Pancreas (tissue), 10 donors: Measurements from ENCODE around the gene CDH13. TPM values are rescaled to one million over a fixed set of nuclear protein-coding genes. Genes with fewer than 3 reads are reported as not detected.

ENCODE experiments used
- ATAC-seq, 4 donors: fragments of 200-7000 bp; cut with Tn5 transposase; one replicate each; pipeline versions ENCODE4 v1.8.0 to v1.9.1; 2020; ENCODE audit warnings: mild to moderate bottlenecking in 4 of 4, moderate library complexity in 4 of 4
- DNase-seq, 6 donors: peaks; one replicate each; pipeline ENCODE4 v3.0.0-alpha.2; 2020
- FAIRE-seq: peaks from 2 replicates; lab custom pipeline; 2012; peaks lifted over from hg19 to GRCh38; lab: Jason Lieb, UNC
- H3K27ac ChIP-seq, 4 donors: fragments of 200-600 bp; sonication (generic); 1 replicate in 3 of 4; 2 replicates in 1 of 4; pipeline versions ENCODE4 v1.5.0 to v1.8.0; 2020
- H3K27me3 ChIP-seq, 4 donors: fragments of 200-600 bp; one replicate each; pipeline ENCODE4 v1.8.0; 2021
- H3K36me3 ChIP-seq, 3 donors: fragments of 200-600 bp; sonication (generic) in 1 of 3; one replicate each; pipeline versions ENCODE4 v1.5.0 to v1.8.0; 2020 to 2021
- H3K4me1 ChIP-seq, 3 donors: fragments of 200-600 bp; one replicate each; pipeline ENCODE4 v1.8.0; 2021
- H3K4me3 ChIP-seq, 4 donors: fragments of 200-600 bp; sonication (generic) in 2 of 4; one replicate each; pipeline versions ENCODE4 v1.5.0 to v1.8.0; 2020 to 2021
- H3K9me3 ChIP-seq, 4 donors: fragments of 200-600 bp; one replicate each; pipeline ENCODE4 v1.8.0; 2021
- CTCF ChIP-seq, 4 donors: fragments of 200-600 bp; sonication (generic) in 3 of 4; IDR thresholded peaks; one replicate each; pipeline versions ENCODE4 v1.5.0 to v1.8.0; 2021; ENCODE audit warnings: antibody characterized with exemption in 4 of 4
- WGBS, 2 donors: extraction: QIAGEN DNeasy Blood & Tissue Kit; methylation state at CpG; one replicate each; pipeline ENCODE4 v1.1.7; 2013; 5-methylcytosine and 5-hydroxymethylcytosine counted together
- intact Hi-C, 3 donors: fragments of 100-400 bp; cut with DNase I; formaldehyde crosslinking; loops; one replicate each; pipeline versions ENCODE4 v1.11.1 to v1.14.2; 2022
- microRNA-seq, 2 donors: library from miRNA; unstranded; fragments of <30 nt; microRNA quantifications; one replicate each; pipeline versions ENCODE4 to v1.1.0, GENCODE V29; 2019 to 2020
- polyA plus RNA-seq, 2 donors: library from polyadenylated mRNA; stranded (reverse); fragments of 200-250 nt; gene quantifications; one replicate each; pipeline ENCODE4 v1.2.3, GENCODE V29; 2013
- total RNA-seq, 6 donors: library from RNA; stranded (reverse); fragmentation: NEBNext Ultra II Directional in 4 of 6; extraction: Animal tissue kit (Norgen Biotek cat#: 25700) in 4 of 6; gene quantifications; one replicate each; pipeline versions ENCODE4 v1.2.1 to v1.2.4, GENCODE V29; 2021 to 2023
- donor health status: healthy with polysubstance abuse.
- donor health status: DM: no; HTN: no; CAD: no; lungs with moderate emphysema.
- donor health status: DM: no; HTN: no; CAD: no.
- donor health status: control.
- donor health status: control.
- donor health status: Bipolar disorder and iron deficiency.
- donor health status: DM: yes; HTN: yes; CAD: no.
- donor health status: DM: no; HTN: no; CAD: no.
- donor health status: DM: no; HTN: no; CAD: no.
- donor health status: DM: yes; HTN: yes; CAD: no.

The CDH13 gene
- total and polyA plus RNA-seq, 8 donors, result 0.12 to 1.0 (median 0.37) TPM

DNA sequence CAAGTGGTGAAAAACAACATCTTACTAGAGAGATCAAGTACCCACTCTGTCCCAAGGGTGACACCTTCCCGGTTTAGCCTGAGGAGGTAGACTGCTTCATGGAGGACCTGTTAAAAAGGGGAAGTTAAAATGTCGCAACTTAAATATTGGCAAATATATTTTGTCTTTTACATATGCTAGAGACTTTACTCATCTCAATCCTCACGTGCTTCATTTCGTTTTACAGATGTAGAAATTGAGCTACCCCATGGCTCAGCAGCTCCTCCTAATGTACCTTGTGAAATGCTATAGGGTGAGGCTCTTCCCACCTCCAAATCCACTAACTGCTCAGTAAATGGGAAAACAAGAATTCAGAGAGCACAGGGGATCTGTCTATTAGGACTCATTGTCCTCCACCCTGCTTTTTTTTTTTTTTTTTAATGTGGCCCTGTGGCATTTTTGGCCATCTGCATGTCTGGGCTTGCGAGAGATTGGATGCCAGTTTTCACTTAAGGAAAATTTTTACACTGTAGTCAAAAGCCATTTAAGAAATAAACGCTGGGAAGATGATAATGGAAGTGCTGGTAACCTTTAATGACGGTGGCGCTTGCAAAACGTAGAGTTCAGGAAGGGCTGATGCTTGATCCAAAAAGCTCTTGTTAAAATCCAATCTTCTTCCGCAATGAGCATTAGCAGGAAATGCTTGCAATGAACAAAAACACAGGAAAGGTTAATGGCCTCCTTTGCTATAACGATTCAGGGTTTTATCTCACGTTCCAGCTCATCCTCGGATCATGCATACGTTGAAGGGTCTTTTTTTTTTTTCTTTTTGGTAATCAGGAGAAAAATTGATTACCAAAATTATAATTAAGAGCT, 1220.8 kb downstream of the CDH13 start:
- Histone ChIP-seq H3K36me3 (no peaks in the 10 kb centered on the region), H3K4me3 (no peak overlapping the region), H3K27ac (no peak overlapping the region), H3K9me3 (no peaks in the 10 kb centered on the region), H3K4me1 (no peaks in the 10 kb centered on the region), H3K27me3 (no peaks in the 10 kb centered on the region)
- no peak for ATAC-seq
- FAIRE-seq, result no peak
- TF ChIP-seq CTCF (IDR thresholded peaks at IDR 0.05), result no peak
- WGBS, 2 donors, result 74 to 85% methylated on average over 14 of the region's 14 CpGs
- intact Hi-C loops, result no loop called here
- DNase-seq, result no peak

DNA sequence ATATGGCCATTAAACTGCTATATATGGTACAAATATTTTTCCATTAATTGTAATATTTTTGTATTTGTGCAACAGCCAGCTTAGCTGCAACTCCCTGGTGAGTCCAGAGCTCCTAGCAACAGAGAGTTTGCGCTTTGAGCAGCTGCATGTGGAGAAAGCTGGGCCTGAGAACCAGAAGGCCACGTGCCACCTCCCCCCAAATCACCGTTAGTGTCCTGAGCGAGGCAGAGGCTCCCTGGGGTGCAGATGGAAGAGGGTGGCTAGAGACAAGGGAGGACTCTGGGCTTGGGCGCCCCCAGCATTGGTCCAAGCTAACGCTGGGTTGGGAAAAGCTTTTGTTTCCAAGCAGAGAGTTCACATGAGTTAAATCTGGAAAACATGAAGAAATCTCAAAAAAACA, 1222.7 kb downstream of the CDH13 start:
- ATAC-seq (no peak), FAIRE-seq (no peak), DNase-seq (no peak)
- 73 to 81% methylated on average over 6 of the region's 6 CpGs for WGBS, 2 donors
- no peaks in the 10 kb centered on the region for H3K27me3 ChIP-seq
- H3K9me3 ChIP-seq, result no peaks in the 10 kb centered on the region
- no peak overlapping the region for H3K27ac ChIP-seq
- H3K4me1 ChIP-seq, result no peaks in the 10 kb centered on the region
- H3K4me3 ChIP-seq, result no peak overlapping the region
- no peaks in the 10 kb centered on the region for H3K36me3 ChIP-seq
- intact Hi-C loops, result no loop called here
- no peak for TF ChIP-seq CTCF (IDR thresholded peaks at IDR 0.05)

Small RNAs within 50 kb of the gene (microRNA-seq; reads per million reads assigned to microRNA genes)
- gene MIR3182 (0 reads per million in 2 donors), gene MIR8058 (0 reads per million in 2 donors)
